NK-92 (cell line): ENCODE data around the gene C21orf91.
"Not testable (repeated sequence)": the region's sequence is repeated elsewhere in the genome, so short reads cannot be mapped to it uniquely, and the experiment has no call there.

Source experiments
- DNase-seq: peaks from one replicate; lab custom pipeline; 2025; ENCODE audit not compliant: unreplicated experiment; lab: John Stamatoyannopoulos, UW

Gene C21orf91

GRCh38 chr21:17779496-17779895, 39.7 kb downstream of the C21orf91 start:
- DNase-seq = no peak

GRCh38 chr21:17777072-17777765, 41.9 kb downstream of the C21orf91 start:
- DNase-seq = no peak

- DNase-seq = no peak
Measured at GRCh38 chr21:17775431-17776126, 43.6 kb downstream of the C21orf91 start.

- not testable (repeated sequence) for DNase-seq
Measured at GRCh38 chr21:17775021-17775420, 44.1 kb downstream of the C21orf91 start.

- DNase-seq = no peak
Measured at GRCh38 chr21:17769447-17769845, 49.7 kb downstream of the C21orf91 start.

- DNase-seq = no peak
Measured at GRCh38 chr21:17768840-17769446, 50.2 kb downstream of the C21orf91 start.

- DNase-seq = no peak
Measured at GRCh38 chr21:17765207-17765606, 53.9 kb downstream of the C21orf91 start.

- no peak for DNase-seq
Measured at GRCh38 chr21:17763288-17764037, 55.7 kb downstream of the C21orf91 start.

- DNase-seq = no peak
Measured at GRCh38 chr21:17759511-17760178, 59.5 kb downstream of the C21orf91 start.

GRCh38 chr21:17758683-17759082, 60.5 kb downstream of the C21orf91 start:
- no peak for DNase-seq

- no peak for DNase-seq
Measured at GRCh38 chr21:17757671-17758070, 61.5 kb downstream of the C21orf91 start.

- DNase-seq = no peak
Measured at GRCh38 chr21:17753736-17754135, 65.4 kb downstream of the C21orf91 start.

- DNase-seq = no peak
Measured at GRCh38 chr21:17752171-17752570, 67.0 kb downstream of the C21orf91 start.

GRCh38 chr21:17746920-17747319, 72.2 kb downstream of the C21orf91 start:
- DNase-seq = no peak

- DNase-seq = no peak
Measured at GRCh38 chr21:17745086-17745485, 74.1 kb downstream of the C21orf91 start.

- no peak for DNase-seq
Measured at GRCh38 chr21:17742940-17743592, 76.1 kb downstream of the C21orf91 start.

GRCh38 chr21:17742181-17742580, 77.0 kb downstream of the C21orf91 start:
- no peak for DNase-seq
